Calu3 (cell line): ENCODE results near the gene SEBOX. TPM values are rescaled to one million over a fixed set of nuclear protein-coding genes. Genes with fewer than 3 reads are reported as not detected.

Experiments used
- BruUV-seq: library from RNA; stranded (reverse); fragments of 400-500 nt; replicated peaks from 2 replicates; lab custom pipeline; 2021; lab: Mats Ljungman, UMichigan
- CTCF ChIA-PET: fragments of 300-600 bp; sonication (Branson Sonifier 250); formaldehyde crosslinking; loops from one replicate; lab custom pipeline; 2022; ENCODE audit warnings: antibody characterized with exemption; lab: Charles Lee
- DNase-seq: peaks from one replicate; pipeline ENCODE4 v3.0.0; 2022
- H3K27ac Mint-ChIP-seq: one replicate; pipeline ENCODE4 v1.8.0; 2022; ENCODE audit warnings: mixed read lengths; ENCODE audit not compliant: unreplicated experiment
- H3K27me3 Mint-ChIP-seq: one replicate; pipeline ENCODE4 v1.8.0; 2022; ENCODE audit warnings: mixed read lengths; ENCODE audit not compliant: unreplicated experiment
- H3K36me3 Mint-ChIP-seq: one replicate; pipeline ENCODE4 v1.8.0; 2022; ENCODE audit warnings: mild to moderate bottlenecking, moderate library complexity, mixed read lengths; ENCODE audit not compliant: insufficient read depth, unreplicated experiment
- H3K4me1 Mint-ChIP-seq: one replicate; pipeline ENCODE4 v1.8.0; 2022; ENCODE audit warnings: mild to moderate bottlenecking, low read depth, mixed read lengths; ENCODE audit not compliant: unreplicated experiment
- H3K4me3 Mint-ChIP-seq: one replicate; pipeline ENCODE4 v1.8.0; 2022; ENCODE audit warnings: mild to moderate bottlenecking, low read depth, moderate library complexity, mixed read lengths; ENCODE audit not compliant: unreplicated experiment
- H3K9me3 Mint-ChIP-seq: one replicate; pipeline ENCODE4 v1.8.0; 2022; ENCODE audit warnings: low read depth, mixed read lengths; ENCODE audit not compliant: unreplicated experiment
- CTCF ChIP-seq: fragments of 200-600 bp; IDR thresholded peaks from one replicate; pipeline ENCODE4 v1.8.0; 2022; ENCODE audit warnings: antibody characterized with exemption; ENCODE audit not compliant: unreplicated experiment
- intact Hi-C: fragments of 100-400 bp; cut with micrococcal nuclease; formaldehyde crosslinking; loops from one replicate; pipeline ENCODE4 v1.10.0; 2022; ENCODE audit not compliant: unreplicated experiment
- total RNA-seq: library from RNA; stranded (reverse); gene quantifications from 2 replicates; pipeline ENCODE4 v1.2.3, GENCODE V29; 2022

Gene SEBOX
- total RNA-seq, 1 experiment from 2014 or later = not detected

GRCh38 chr17:28370035-28370743 lies 5.2 kb upstream of the SEBOX start, which contains the start of gene VTN:
TSS of gene VTN (minus strand) at chr17:28370307. CDS start at chr17:28370203, 104 bp downstream.
- no peaks in the 10 kb centered on the region for H3K9me3 Mint-ChIP-seq
- no peak for TF ChIP-seq CTCF
- intact Hi-C loops = loop anchor here (5.0 kb wide), 1 partner anchor 47 kb away; no protein-coding TSS in a partner anchor
- peaks cover 14% of the 10 kb centered on the region for H3K4me1 Mint-ChIP-seq
- peak within 1 kb of the TSS; percentile 61 for H3K27ac Mint-ChIP-seq
- BruUV-seq = no TSS peak
- CTCF ChIA-PET = interaction anchor here (0.6 kb wide), 2 partner anchors 58 to 163 kb away, joined by 3 read pairs; no protein-coding TSS in a partner anchor
- peaks cover 14% of the 10 kb centered on the region for H3K36me3 Mint-ChIP-seq
- DNase-seq = peak; percentile 22
- H3K27me3 Mint-ChIP-seq = peaks cover 12% of the 10 kb centered on the region
- H3K4me3 Mint-ChIP-seq = peak within 1 kb of the TSS; percentile 65

DNA sequence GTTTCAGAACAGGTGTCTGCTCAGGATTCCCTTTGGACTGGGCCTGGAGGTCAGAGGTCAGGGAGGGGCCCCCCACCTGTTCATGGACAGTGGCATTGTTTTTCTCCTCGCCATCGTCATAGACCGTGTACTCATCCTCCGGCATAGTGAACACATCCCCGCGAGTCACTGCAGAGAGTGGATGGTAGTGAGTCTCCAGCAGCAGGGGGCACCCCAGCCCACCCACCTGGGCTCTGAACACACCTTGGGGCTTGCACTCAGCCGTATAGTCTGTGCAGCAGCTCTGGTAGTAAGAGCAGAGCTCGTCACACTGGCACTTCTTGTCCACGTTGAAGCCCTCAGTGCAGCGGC lies 4.7 kb upstream of the SEBOX start:
- Mint-ChIP-seq H3K27me3 (peaks cover 12% of the 10 kb centered on the region), H3K36me3 (peaks cover 14% of the 10 kb centered on the region), H3K9me3 (no peaks in the 10 kb centered on the region), H3K27ac (no peak overlapping the region), H3K4me1 (peaks cover 14% of the 10 kb centered on the region), H3K4me3 (no peak overlapping the region)
- no peak for TF ChIP-seq CTCF
- CTCF ChIA-PET = no interaction called here
- intact Hi-C loops = loop anchor here (5.0 kb wide), 1 partner anchor 48 kb away; no protein-coding TSS in a partner anchor
- no peak for DNase-seq
- no TSS peak for BruUV-seq

DNA sequence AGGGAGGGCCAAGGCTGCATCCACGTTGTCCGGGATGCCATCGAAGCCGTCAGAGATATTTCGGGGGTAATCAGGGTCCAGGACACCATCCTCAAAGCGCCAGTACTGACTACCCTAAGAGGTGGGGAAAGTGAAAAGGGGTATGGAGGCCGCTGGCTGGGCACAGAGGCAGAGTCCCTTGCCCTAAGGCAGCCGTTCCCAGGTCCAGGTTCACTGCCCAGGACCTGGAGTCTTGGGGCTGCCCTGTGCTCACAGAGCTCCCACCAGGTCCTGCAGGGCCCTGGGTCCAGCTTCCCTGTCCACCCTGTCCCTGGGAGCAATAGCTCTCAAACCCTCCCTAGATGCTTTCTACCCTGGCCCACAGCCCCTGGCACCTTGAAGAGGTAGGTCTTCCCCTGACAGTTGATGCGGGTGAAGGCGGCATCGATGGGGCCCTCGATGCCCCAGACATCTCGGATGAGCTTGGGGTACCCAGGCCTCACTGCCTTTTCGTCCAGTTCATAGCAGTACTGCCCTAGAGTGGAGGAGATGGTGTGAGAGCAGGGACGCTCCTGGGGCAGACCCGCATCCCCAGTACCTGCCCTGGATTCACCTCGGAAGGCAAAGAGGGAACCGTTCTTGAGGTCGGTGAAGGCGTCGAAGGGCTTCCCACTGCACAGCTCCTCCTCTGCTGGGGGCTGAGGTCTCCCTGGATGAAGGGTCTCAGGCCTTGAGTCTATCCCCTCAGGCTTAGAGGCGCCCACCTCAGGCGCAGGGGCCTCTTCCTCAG lies 4.1 kb upstream of the SEBOX start:
- Mint-ChIP-seq H3K27me3 (peaks cover 12% of the 10 kb centered on the region), H3K4me1 (peaks cover 14% of the 10 kb centered on the region), H3K36me3 (peaks cover 16% of the 10 kb centered on the region), H3K27ac (no peak overlapping the region), H3K4me3 (no peak overlapping the region), H3K9me3 (no peaks in the 10 kb centered on the region)
- intact Hi-C loops = no loop called here
- no peak for TF ChIP-seq CTCF
- no TSS peak for BruUV-seq
- CTCF ChIA-PET = no interaction called here
- DNase-seq = no peak

- H3K36me3 Mint-ChIP-seq = peaks cover 22% of the 10 kb centered on the region
- H3K27ac Mint-ChIP-seq = no peak overlapping the region
- CTCF ChIA-PET = interaction anchor here (1.0 kb wide), 1 partner anchor 22 kb away, joined by 3 read pairs; no protein-coding TSS in a partner anchor
- H3K4me1 Mint-ChIP-seq = peaks cover 14% of the 10 kb centered on the region
- intact Hi-C loops = no loop called here
- no peak for DNase-seq
- H3K9me3 Mint-ChIP-seq = no peaks in the 10 kb centered on the region
- peaks cover 7% of the 10 kb centered on the region for H3K27me3 Mint-ChIP-seq
- no peak for TF ChIP-seq CTCF
- no peak overlapping the region for H3K4me3 Mint-ChIP-seq
- no TSS peak for BruUV-seq
These were observed 3.4 kb upstream of the SEBOX start for GRCh38 chr17:28368306-28368831.
